ENCODE results near the gene NAXD.

DNA sequence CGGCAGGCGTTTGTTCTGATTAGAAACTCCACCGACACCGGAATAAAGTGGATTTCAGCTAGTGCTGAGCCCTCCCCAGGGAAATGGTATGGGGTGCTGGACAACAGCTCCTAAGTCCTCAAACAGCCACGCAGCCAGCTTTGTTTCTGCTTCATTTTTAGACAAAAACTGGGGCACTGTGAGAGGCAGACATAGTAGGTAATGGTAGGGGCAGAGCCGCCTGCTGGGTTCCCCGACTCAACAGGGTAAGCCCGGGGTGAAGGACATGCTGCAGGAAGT is 50.8 kb downstream of the NAXD start:
- TF ChIP-seq CTCF (IDR thresholded peaks at IDR 0.05) = no peak
- no peak for TF ChIP-seq POLR2A (IDR thresholded peaks at IDR 0.05)
